ENCODE results near the gene SFMBT1. TPM values are rescaled to one million over a fixed set of nuclear protein-coding genes. Genes with fewer than 3 reads are reported as not detected.

Gene SFMBT1
- total and polyA plus RNA-seq, 2 experiments from 2014 or later = 5.3 to 24.0 TPM

DNA sequence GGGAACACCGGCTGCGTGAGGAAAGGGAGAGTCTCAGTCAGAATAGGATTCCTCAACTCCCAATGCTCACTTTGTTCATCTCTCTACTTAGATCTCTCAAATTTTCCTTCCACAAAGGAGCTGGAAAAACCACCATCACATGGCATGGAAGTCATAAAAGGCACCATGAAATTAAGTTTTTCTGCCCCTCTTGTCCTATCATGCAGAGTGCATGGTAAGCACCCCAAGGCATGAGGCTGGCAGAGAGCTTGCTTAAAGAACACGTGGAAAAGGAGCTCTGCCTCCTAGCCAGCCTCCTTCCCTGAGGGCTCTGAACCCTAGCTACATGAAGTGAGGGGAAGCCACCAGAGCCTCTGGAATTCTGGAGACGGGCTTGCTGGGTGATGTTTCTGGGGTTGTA lies 166.3 kb downstream of the SFMBT1 start:
- no peak overlapping the region for H3K27ac ChIP-seq (ENCODE audit: low read depth)
- Mint-ChIP-seq H3K4me3 (no peak overlapping the region), H3K27ac (no peak overlapping the region), H3K27me3 (ENCODE audit: insufficient read depth, low read depth, poor library complexity) (peaks cover 3% of the 10 kb centered on the region), H3K9me3 (no peaks in the 10 kb centered on the region), H3K4me1 (peaks cover 16% of the 10 kb centered on the region), H3K36me3 (ENCODE audit: low read depth) (peaks cover 1% of the 10 kb centered on the region; the same call in 2 of the 3 replicates)
- ATAC-seq (no peak), DNase-seq (ENCODE audit: low spot score) (no peak)
- TF ChIP-seq CREB1 (CRISPR knock-in tag; IDR thresholded peaks at IDR 0.05; ENCODE audit: low read depth) (no peak), ZNF331 (CRISPR knock-in tag; IDR thresholded peaks at IDR 0.05; ENCODE audit: low read depth) (no peak)
- TF ChIP-seq, protein P1, sequence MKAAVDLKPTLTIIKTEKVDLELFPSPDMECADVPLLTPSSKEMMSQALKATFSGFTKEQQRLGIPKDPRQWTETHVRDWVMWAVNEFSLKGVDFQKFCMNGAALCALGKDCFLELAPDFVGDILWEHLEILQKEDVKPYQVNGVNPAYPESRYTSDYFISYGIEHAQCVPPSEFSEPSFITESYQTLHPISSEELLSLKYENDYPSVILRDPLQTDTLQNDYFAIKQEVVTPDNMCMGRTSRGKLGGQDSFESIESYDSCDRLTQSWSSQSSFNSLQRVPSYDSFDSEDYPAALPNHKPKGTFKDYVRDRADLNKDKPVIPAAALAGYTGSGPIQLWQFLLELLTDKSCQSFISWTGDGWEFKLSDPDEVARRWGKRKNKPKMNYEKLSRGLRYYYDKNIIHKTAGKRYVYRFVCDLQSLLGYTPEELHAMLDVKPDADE (IDR thresholded peaks at IDR 0.05) = no peak
- no peak overlapping the region for H2AFZ ChIP-seq
- H3K9me2 ChIP-seq (ENCODE audit: insufficient read depth) = no peaks in the 10 kb centered on the region
- peaks cover 7% of the 10 kb centered on the region for H3K4me1 ChIP-seq (ENCODE audit: insufficient read depth)
- no peak overlapping the region for H3K4me3 ChIP-seq
- H3K36me3 ChIP-seq (ENCODE audit: insufficient read depth) = no peaks in the 10 kb centered on the region
- peaks cover 26% of the 10 kb centered on the region for H3K79me2 ChIP-seq (replicated peaks; ENCODE audit: insufficient read depth)
- H3K4me2 ChIP-seq = no peak overlapping the region
- H4K20me1 ChIP-seq (replicated peaks; ENCODE audit: insufficient read depth) = no peaks in the 10 kb centered on the region; the same call in none of the 2 replicates
- H3K27me3 ChIP-seq (ENCODE audit: insufficient read depth) = no peaks in the 10 kb centered on the region
- no peaks in the 10 kb centered on the region for H3F3A ChIP-seq (replicated peaks; ENCODE audit: low read depth)

GRCh38 chr3:52879090-52879489 lies 166.8 kb downstream of the SFMBT1 start:
- H3K79me2 ChIP-seq (replicated peaks; ENCODE audit: insufficient read depth) = peaks cover 26% of the 10 kb centered on the region
- H3K9me3 Mint-ChIP-seq = no peaks in the 10 kb centered on the region
- no peak overlapping the region for H3K4me3 Mint-ChIP-seq
- no peaks in the 10 kb centered on the region for H3K9me2 ChIP-seq (ENCODE audit: insufficient read depth)
- peaks cover 3% of the 10 kb centered on the region for H3K27me3 Mint-ChIP-seq (ENCODE audit: insufficient read depth, low read depth, poor library complexity)
- peak; percentile 49 for DNase-seq (ENCODE audit: low spot score)
- H3K4me1 ChIP-seq (ENCODE audit: insufficient read depth) = peaks cover 7% of the 10 kb centered on the region
- H3K36me3 Mint-ChIP-seq (ENCODE audit: low read depth) = no peaks in the 10 kb centered on the region
- H3K4me1 Mint-ChIP-seq = peaks cover 19% of the 10 kb centered on the region
- no peak overlapping the region for H3K27ac Mint-ChIP-seq
- H3K4me3 ChIP-seq = no peak overlapping the region
- no peaks in the 10 kb centered on the region; the same call in none of the 2 replicates for H4K20me1 ChIP-seq (replicated peaks; ENCODE audit: insufficient read depth)
- no peak for TF ChIP-seq ZNF331 (CRISPR knock-in tag; IDR thresholded peaks at IDR 0.05; ENCODE audit: low read depth)
- TF ChIP-seq CREB1 (CRISPR knock-in tag; IDR thresholded peaks at IDR 0.05; ENCODE audit: low read depth) = no peak
- TF ChIP-seq, protein P2, sequence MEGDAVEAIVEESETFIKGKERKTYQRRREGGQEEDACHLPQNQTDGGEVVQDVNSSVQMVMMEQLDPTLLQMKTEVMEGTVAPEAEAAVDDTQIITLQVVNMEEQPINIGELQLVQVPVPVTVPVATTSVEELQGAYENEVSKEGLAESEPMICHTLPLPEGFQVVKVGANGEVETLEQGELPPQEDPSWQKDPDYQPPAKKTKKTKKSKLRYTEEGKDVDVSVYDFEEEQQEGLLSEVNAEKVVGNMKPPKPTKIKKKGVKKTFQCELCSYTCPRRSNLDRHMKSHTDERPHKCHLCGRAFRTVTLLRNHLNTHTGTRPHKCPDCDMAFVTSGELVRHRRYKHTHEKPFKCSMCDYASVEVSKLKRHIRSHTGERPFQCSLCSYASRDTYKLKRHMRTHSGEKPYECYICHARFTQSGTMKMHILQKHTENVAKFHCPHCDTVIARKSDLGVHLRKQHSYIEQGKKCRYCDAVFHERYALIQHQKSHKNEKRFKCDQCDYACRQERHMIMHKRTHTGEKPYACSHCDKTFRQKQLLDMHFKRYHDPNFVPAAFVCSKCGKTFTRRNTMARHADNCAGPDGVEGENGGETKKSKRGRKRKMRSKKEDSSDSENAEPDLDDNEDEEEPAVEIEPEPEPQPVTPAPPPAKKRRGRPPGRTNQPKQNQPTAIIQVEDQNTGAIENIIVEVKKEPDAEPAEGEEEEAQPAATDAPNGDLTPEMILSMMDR (conservative IDR thresholded peaks at IDR 0.05; ENCODE audit: low read depth in 2 of 2) = peak; percentile 42 to 43
- TF ChIP-seq EZH2phosphoT487 (IDR thresholded peaks at IDR 0.05; ENCODE audit: unreplicated experiment) = no peak
- no peak for TF ChIP-seq NANOG (IDR thresholded peaks at IDR 0.05; ENCODE audit: borderline replicate concordance)
- ATAC-seq = peak; percentile 61
- no peaks in the 10 kb centered on the region for H3K36me3 ChIP-seq (ENCODE audit: insufficient read depth)
- no peak overlapping the region for H3K4me2 ChIP-seq
- no peak overlapping the region for H2AFZ ChIP-seq
- H3K27ac ChIP-seq (ENCODE audit: low read depth) = no peak overlapping the region
- H3K27me3 ChIP-seq (ENCODE audit: insufficient read depth) = no peaks in the 10 kb centered on the region
- no peaks in the 10 kb centered on the region for H3F3A ChIP-seq (replicated peaks; ENCODE audit: low read depth)

- Mint-ChIP-seq H3K9me3 (no peaks in the 10 kb centered on the region), H3K27ac (no peak overlapping the region), H3K36me3 (ENCODE audit: low read depth) (no peaks in the 10 kb centered on the region), H3K4me1 (peaks cover 30% of the 10 kb centered on the region), H3K27me3 (ENCODE audit: insufficient read depth, low read depth, poor library complexity) (peaks cover 3% of the 10 kb centered on the region), H3K4me3 (no peak overlapping the region)
- ATAC-seq = no peak
- Histone ChIP-seq H3K9me2 (ENCODE audit: insufficient read depth) (no peaks in the 10 kb centered on the region), H2AFZ (no peak overlapping the region), H3K4me3 (no peak overlapping the region), H3F3A (replicated peaks; ENCODE audit: low read depth) (no peaks in the 10 kb centered on the region), H4K20me1 (replicated peaks; ENCODE audit: insufficient read depth) (no peaks in the 10 kb centered on the region; the same call in none of the 2 replicates), H3K79me2 (replicated peaks; ENCODE audit: insufficient read depth) (peaks cover 26% of the 10 kb centered on the region), H3K27me3 (ENCODE audit: insufficient read depth) (no peaks in the 10 kb centered on the region), H3K4me2 (no peak overlapping the region), H3K4me1 (ENCODE audit: insufficient read depth) (peaks cover 7% of the 10 kb centered on the region), H3K27ac (ENCODE audit: low read depth) (no peak overlapping the region), H3K36me3 (ENCODE audit: insufficient read depth) (no peaks in the 10 kb centered on the region)
- no peak for DNase-seq (ENCODE audit: low spot score)
- no peak for TF ChIP-seq REST (IDR thresholded peaks at IDR 0.05; ENCODE audit: unreplicated experiment)
- no peak for TF ChIP-seq EZH2 (IDR thresholded peaks at IDR 0.05; ENCODE audit: low read depth, unreplicated experiment)
- TF ChIP-seq, protein P1 (IDR thresholded peaks at IDR 0.05) = no peak
- TF ChIP-seq ZNF114 (CRISPR knock-in tag; IDR thresholded peaks at IDR 0.05) = no peak
- no peak for TF ChIP-seq POLR2AphosphoS5 (IDR thresholded peaks at IDR 0.05; ENCODE audit: low read depth)
These were observed 168.8 kb downstream of the SFMBT1 start for GRCh38 chr3:52877085-52877484.

Data from GM23338 (cell line).